HCT116 (cell line): ENCODE results near the gene OTOR. TPM values are rescaled to one million over a fixed set of nuclear protein-coding genes. Genes with fewer than 3 reads are reported as not detected.

Experiments
- ATAC-seq: fragments of 200-7000 bp; cut with Tn5 transposase; 2 replicates; pipeline ENCODE4 v1.9.1; 2020; ENCODE audit warnings: mild to moderate bottlenecking, moderate library complexity
- BruUV-seq: library from RNA; stranded (reverse); fragments of 400-500 nt; replicated peaks from 2 replicates; lab custom pipeline; 2021; lab: Mats Ljungman, UMichigan
- CTCF ChIA-PET: fragments of 300-600 bp; sonication (Branson Sonifier 250); formaldehyde crosslinking; loops from one replicate; lab custom pipeline; 2021; ENCODE audit warnings: antibody characterized with exemption; lab: Charles Lee
- POLR2A ChIA-PET: fragments of 300-600, 350-600 bp; sonication (Branson Sonifier 250); formaldehyde crosslinking; loops from one replicate; lab custom pipeline; 2021; ENCODE audit warnings: antibody characterized with exemption; lab: Charles Lee
- RAD21 ChIA-PET, 2 experiments: fragments of 300-600 bp; sonication (Branson Sonifier 250); formaldehyde crosslinking; loops; one replicate each; lab custom pipeline; 2023; ENCODE audit warnings: low total read pairs in 2 of 2; ENCODE audit not compliant: uncharacterized antibody in 2 of 2, unreplicated experiment in 2 of 2, low non-redundant PET in 1 of 2; lab: Charles Lee
- DNase-seq: peaks from one replicate; pipeline ENCODE4 v3.0.0-alpha.2; 2010; ENCODE audit warnings: low read depth, low spot score
- H2AFZ ChIP-seq: fragments of 200-600 bp; shearing (Covaris generic), sonication (generic); 2 replicates; pipeline ENCODE4 v1.6.1; 2017; ENCODE audit warnings: low read depth, mixed run types, mixed read lengths, antibody characterized with exemption, low read length; ENCODE audit not compliant: poor library complexity, severe bottlenecking
- H3K27ac ChIP-seq: 2 replicates; pipeline ENCODE4 v1.5.1; 2012; ENCODE audit warnings: low read depth, low read length
- H3K27me3 ChIP-seq: fragments of 200-600 bp; sonication (generic); 2 replicates; pipeline ENCODE4 v1.6.1; 2016; ENCODE audit warnings: mixed run types, low read length, mixed read lengths; ENCODE audit not compliant: insufficient read depth
- H3K36me3 ChIP-seq, 2 experiments: fragments of 200-500 bp in 1 of 2; fragments of 200-600 bp in 1 of 2; sonication (Bioruptor generic) in 1 of 2; sonication (generic) in 1 of 2; 2 replicates each; pipeline versions ENCODE4 v1.5.1 to v1.6.1; 2014 to 2016; ENCODE audit warnings: low read length in 2 of 2, inconsistent platforms in 1 of 2, mixed read lengths in 1 of 2, mixed run types in 1 of 2; ENCODE audit not compliant: insufficient read depth in 2 of 2, control insufficient read depth in 1 of 2
- H3K4me1 ChIP-seq, 2 experiments: fragments of 200-600 bp in 1 of 2; sonication (generic) in 1 of 2; 2 replicates each; pipeline versions ENCODE4 v1.5.1 to v1.6.1; 2012 to 2017; ENCODE audit warnings: low read length in 2 of 2, inconsistent platforms in 1 of 2, mild to moderate bottlenecking in 1 of 2, mixed read lengths in 1 of 2, mixed run types in 1 of 2, moderate library complexity in 1 of 2; ENCODE audit not compliant: insufficient read depth in 2 of 2, control insufficient read depth in 1 of 2
- H3K4me2 ChIP-seq: fragments of 200-600 bp; sonication (generic); 2 replicates; pipeline ENCODE4 v1.6.1; 2017; ENCODE audit warnings: mixed run types, low read length, mixed read lengths
- H3K4me3 ChIP-seq, 2 experiments: fragments of 200-600 bp in 1 of 2; sonication (generic) in 1 of 2; replicated peaks in 1 of 2; 2 replicates each; pipeline ENCODE4 v1.5.1; 2011 to 2016; ENCODE audit warnings: low read length in 2 of 2, control low read depth in 1 of 2, low read depth in 1 of 2, mild to moderate bottlenecking in 1 of 2, mixed read lengths in 1 of 2, mixed run types in 1 of 2
- H3K79me2 ChIP-seq: fragments of 200-600 bp; sonication (generic); 2 replicates; pipeline ENCODE4 v1.6.1; 2017; ENCODE audit warnings: mild to moderate bottlenecking, mixed run types, low read length, moderate library complexity, mixed read lengths; ENCODE audit not compliant: insufficient read depth
- H3K9ac ChIP-seq: fragments of 200-600 bp; sonication (generic); 2 replicates; pipeline ENCODE4 v1.6.1; 2016; ENCODE audit warnings: low read length, mixed read lengths
- H3K9me2 ChIP-seq: fragments of 200-600 bp; sonication (generic), shearing (Covaris generic); 2 replicates; pipeline ENCODE4 v1.6.1; 2017; ENCODE audit warnings: mixed run types, mild to moderate bottlenecking, moderate library complexity; ENCODE audit not compliant: insufficient read depth
- H3K9me3 ChIP-seq, 2 experiments: fragments of 200-500 bp in 1 of 2; fragments of 200-600 bp in 1 of 2; sonication (Bioruptor generic) in 1 of 2; sonication (generic) in 1 of 2; 2 replicates each; pipeline ENCODE4 v1.6.1; 2014 to 2017; ENCODE audit warnings: low read length in 2 of 2, mixed read lengths in 2 of 2, inconsistent platforms in 1 of 2, low read depth in 1 of 2, mild to moderate bottlenecking in 1 of 2, mixed run types in 1 of 2, moderate library complexity in 1 of 2; ENCODE audit not compliant: control insufficient read depth in 1 of 2, insufficient read depth in 1 of 2
- H4K20me1 ChIP-seq: fragments of 200-600 bp; sonication (generic), shearing (Covaris generic); 2 replicates; pipeline ENCODE4 v1.6.1; 2017; ENCODE audit warnings: mixed run types, mild to moderate bottlenecking, moderate library complexity; ENCODE audit not compliant: insufficient read depth
- CEBPB ChIP-seq: IDR thresholded peaks from 2 replicates; pipeline ENCODE4 v1.6.1; 2012; ENCODE audit warnings: low read depth
- EGR1 ChIP-seq: IDR thresholded peaks from 2 replicates; pipeline ENCODE4 v1.6.1; 2012; ENCODE audit warnings: low read depth
- ELF1 ChIP-seq: IDR thresholded peaks from 2 replicates; pipeline ENCODE4 v1.6.1; 2012; ENCODE audit warnings: low read depth, borderline replicate concordance
- EZH2phosphoT487 ChIP-seq: fragments of 200-600 bp; IDR thresholded peaks from 2 replicates; pipeline ENCODE4 v1.6.1; 2018; ENCODE audit warnings: antibody characterized with exemption, borderline replicate concordance
- JUND ChIP-seq: IDR thresholded peaks from 2 replicates; pipeline ENCODE4 v1.6.1; 2012
- POLR2A ChIP-seq: IDR thresholded peaks from 2 replicates; pipeline ENCODE4 v1.7.0; 2011; ENCODE audit warnings: borderline replicate concordance; ENCODE audit not compliant: insufficient read depth, insufficient read length; ENCODE audit errors: extremely low read depth
- POLR2AphosphoS5 ChIP-seq: IDR thresholded peaks from 2 replicates; pipeline ENCODE4 v1.6.1; 2011; ENCODE audit warnings: mild to moderate bottlenecking, low read depth, low read length, moderate library complexity
- RAD21 ChIP-seq: IDR thresholded peaks from 2 replicates; pipeline ENCODE4 v1.6.1; 2012; ENCODE audit warnings: low read depth, mild to moderate bottlenecking
- SIN3A ChIP-seq: IDR thresholded peaks from 2 replicates; pipeline ENCODE4 v1.6.1; 2012; ENCODE audit warnings: low read depth
- SRF ChIP-seq: IDR thresholded peaks from 2 replicates; pipeline ENCODE4 v1.6.1; 2012; ENCODE audit warnings: low read depth
- TCF7L2 ChIP-seq: IDR thresholded peaks from 2 replicates; pipeline ENCODE4 v1.7.0; 2011; ENCODE audit warnings: borderline replicate concordance, inconsistent platforms; ENCODE audit not compliant: insufficient read depth, insufficient read length; ENCODE audit errors: extremely low read depth
- YY1 ChIP-seq: IDR thresholded peaks from 2 replicates; pipeline ENCODE4 v1.6.1; 2011; ENCODE audit warnings: low read length, low read depth, moderate library complexity, mild to moderate bottlenecking; ENCODE audit not compliant: insufficient replicate concordance; ENCODE audit errors: extremely low read depth
- ZFX ChIP-seq: fragments of 450-650 bp; IDR thresholded peaks from 2 replicates; pipeline ENCODE4 v1.6.1; 2017
- ZNF274 ChIP-seq: fragments of 200-500 bp; sonication (Bioruptor generic); IDR thresholded peaks from 2 replicates; pipeline ENCODE4 v1.6.1; 2014; ENCODE audit warnings: mild to moderate bottlenecking, low read depth, low read length, inconsistent platforms
- intact Hi-C: fragments of 100-400 bp; cut with micrococcal nuclease; formaldehyde crosslinking; loops from 2 replicates; pipeline ENCODE4 v1.10.0; 2022
- total RNA-seq: library from RNA; stranded (reverse); gene quantifications from one replicate; pipeline ENCODE4 v1.2.1, GENCODE V29; 2021; ENCODE audit not compliant: unreplicated experiment
- TF ChIP-seq, protein P1 (sequence below): IDR thresholded peaks from 2 replicates; pipeline ENCODE4 v1.6.1; 2012
- TF ChIP-seq, protein P2 (sequence below), 3 experiments: fragments of 200-600 bp in 1 of 3; sonication (generic) in 1 of 3; IDR thresholded peaks in 2 of 3; conservative IDR thresholded peaks in 1 of 3; 2 replicates each; pipeline ENCODE4 v1.5.1; 2012 to 2017; ENCODE audit warnings: low read depth in 2 of 3, low read length in 2 of 3, antibody characterized with exemption in 1 of 3, borderline replicate concordance in 1 of 3, control low read depth in 1 of 3, mild to moderate bottlenecking in 1 of 3, mixed read lengths in 1 of 3, mixed run types in 1 of 3, moderate library complexity in 1 of 3; ENCODE audit not compliant: insufficient read depth in 1 of 3
- TF ChIP-seq, protein P3 (sequence below): IDR thresholded peaks from 2 replicates; pipeline ENCODE4 v1.6.1; 2012; ENCODE audit warnings: low read depth

The OTOR gene
- total RNA-seq, 1 experiment from 2014 or later: not detected

DNA sequence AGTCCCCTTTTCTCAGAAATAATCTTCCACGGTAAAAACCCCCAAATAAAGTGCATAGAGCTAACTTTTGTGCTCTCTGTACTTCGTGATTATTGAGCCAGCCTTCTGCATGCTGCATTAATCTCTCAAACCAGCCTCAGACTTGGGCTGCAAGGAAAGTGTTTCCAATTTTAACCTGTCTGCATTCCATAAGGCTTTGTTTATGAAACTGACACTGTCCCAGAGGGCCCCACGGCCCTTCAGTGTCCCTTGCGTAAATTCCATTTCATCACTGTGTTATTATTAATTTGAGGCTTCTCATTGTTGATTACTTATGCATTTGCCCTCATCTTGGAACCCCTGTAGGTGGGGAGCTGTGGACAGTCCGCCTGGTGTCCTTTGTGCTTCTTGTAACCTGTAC is 33.9 kb upstream of the OTOR start:
- RAD21 ChIA-PET: no interaction called here
- intact Hi-C loops: no loop called here
- CTCF ChIA-PET: no interaction called here
- no peaks in the 10 kb centered on the region for H3K36me3 ChIP-seq
- no peak overlapping the region for H3K9ac ChIP-seq
- no peaks in the 10 kb centered on the region for H3K4me1 ChIP-seq
- ATAC-seq (no peak), DNase-seq (no peak)
- no peak overlapping the region for H3K4me2 ChIP-seq
- H3K27me3 ChIP-seq: peaks cover 15% of the 10 kb centered on the region; the same call in 1 of the 2 replicates
- TF ChIP-seq EZH2phosphoT487 (no peak), ELF1 (no peak), POLR2A (no peak), SIN3A (no peak), ZFX (no peak), TCF7L2 (no peak), RAD21 (no peak), POLR2AphosphoS5 (no peak), JUND (no peak), CEBPB (no peak), EGR1 (no peak), ZNF274 (no peak), SRF (no peak), YY1 (no peak)
- TF ChIP-seq, protein P1, sequence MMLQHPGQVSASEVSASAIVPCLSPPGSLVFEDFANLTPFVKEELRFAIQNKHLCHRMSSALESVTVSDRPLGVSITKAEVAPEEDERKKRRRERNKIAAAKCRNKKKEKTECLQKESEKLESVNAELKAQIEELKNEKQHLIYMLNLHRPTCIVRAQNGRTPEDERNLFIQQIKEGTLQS: no peak
- TF ChIP-seq, protein P2, sequence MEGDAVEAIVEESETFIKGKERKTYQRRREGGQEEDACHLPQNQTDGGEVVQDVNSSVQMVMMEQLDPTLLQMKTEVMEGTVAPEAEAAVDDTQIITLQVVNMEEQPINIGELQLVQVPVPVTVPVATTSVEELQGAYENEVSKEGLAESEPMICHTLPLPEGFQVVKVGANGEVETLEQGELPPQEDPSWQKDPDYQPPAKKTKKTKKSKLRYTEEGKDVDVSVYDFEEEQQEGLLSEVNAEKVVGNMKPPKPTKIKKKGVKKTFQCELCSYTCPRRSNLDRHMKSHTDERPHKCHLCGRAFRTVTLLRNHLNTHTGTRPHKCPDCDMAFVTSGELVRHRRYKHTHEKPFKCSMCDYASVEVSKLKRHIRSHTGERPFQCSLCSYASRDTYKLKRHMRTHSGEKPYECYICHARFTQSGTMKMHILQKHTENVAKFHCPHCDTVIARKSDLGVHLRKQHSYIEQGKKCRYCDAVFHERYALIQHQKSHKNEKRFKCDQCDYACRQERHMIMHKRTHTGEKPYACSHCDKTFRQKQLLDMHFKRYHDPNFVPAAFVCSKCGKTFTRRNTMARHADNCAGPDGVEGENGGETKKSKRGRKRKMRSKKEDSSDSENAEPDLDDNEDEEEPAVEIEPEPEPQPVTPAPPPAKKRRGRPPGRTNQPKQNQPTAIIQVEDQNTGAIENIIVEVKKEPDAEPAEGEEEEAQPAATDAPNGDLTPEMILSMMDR (IDR thresholded peaks at IDR 0.05 in 2 of 3, conservative IDR thresholded peaks at IDR 0.05 in 1 of 3; ENCODE audit: borderline replicate concordance in 1 of 3, insufficient read depth in 1 of 3, low read depth in 2 of 3, low read length in 2 of 3): no peak
- TF ChIP-seq, protein P3, sequence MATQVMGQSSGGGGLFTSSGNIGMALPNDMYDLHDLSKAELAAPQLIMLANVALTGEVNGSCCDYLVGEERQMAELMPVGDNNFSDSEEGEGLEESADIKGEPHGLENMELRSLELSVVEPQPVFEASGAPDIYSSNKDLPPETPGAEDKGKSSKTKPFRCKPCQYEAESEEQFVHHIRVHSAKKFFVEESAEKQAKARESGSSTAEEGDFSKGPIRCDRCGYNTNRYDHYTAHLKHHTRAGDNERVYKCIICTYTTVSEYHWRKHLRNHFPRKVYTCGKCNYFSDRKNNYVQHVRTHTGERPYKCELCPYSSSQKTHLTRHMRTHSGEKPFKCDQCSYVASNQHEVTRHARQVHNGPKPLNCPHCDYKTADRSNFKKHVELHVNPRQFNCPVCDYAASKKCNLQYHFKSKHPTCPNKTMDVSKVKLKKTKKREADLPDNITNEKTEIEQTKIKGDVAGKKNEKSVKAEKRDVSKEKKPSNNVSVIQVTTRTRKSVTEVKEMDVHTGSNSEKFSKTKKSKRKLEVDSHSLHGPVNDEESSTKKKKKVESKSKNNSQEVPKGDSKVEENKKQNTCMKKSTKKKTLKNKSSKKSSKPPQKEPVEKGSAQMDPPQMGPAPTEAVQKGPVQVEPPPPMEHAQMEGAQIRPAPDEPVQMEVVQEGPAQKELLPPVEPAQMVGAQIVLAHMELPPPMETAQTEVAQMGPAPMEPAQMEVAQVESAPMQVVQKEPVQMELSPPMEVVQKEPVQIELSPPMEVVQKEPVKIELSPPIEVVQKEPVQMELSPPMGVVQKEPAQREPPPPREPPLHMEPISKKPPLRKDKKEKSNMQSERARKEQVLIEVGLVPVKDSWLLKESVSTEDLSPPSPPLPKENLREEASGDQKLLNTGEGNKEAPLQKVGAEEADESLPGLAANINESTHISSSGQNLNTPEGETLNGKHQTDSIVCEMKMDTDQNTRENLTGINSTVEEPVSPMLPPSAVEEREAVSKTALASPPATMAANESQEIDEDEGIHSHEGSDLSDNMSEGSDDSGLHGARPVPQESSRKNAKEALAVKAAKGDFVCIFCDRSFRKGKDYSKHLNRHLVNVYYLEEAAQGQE: no peak
- no peaks in the 10 kb centered on the region for H3K9me3 ChIP-seq
- POLR2A ChIA-PET: no interaction called here
- H4K20me1 ChIP-seq: no peaks in the 10 kb centered on the region
- no peak overlapping the region for H3K4me3 ChIP-seq
- no peaks in the 10 kb centered on the region for H3K9me2 ChIP-seq
- H2AFZ ChIP-seq: no peak overlapping the region
- H3K27ac ChIP-seq: no peak overlapping the region
- no peaks in the 10 kb centered on the region for H3K79me2 ChIP-seq
- BruUV-seq: no TSS peak
